Measurements from ENCODE around the gene ADAMTS16. TPM values are rescaled to one million over a fixed set of nuclear protein-coding genes. Genes with fewer than 3 reads are reported as not detected.

The ADAMTS16 gene
- total and polyA plus RNA-seq, 7 donors = under 0.01 to 5.3 (median 0.16) TPM; not detected in 2

DNA sequence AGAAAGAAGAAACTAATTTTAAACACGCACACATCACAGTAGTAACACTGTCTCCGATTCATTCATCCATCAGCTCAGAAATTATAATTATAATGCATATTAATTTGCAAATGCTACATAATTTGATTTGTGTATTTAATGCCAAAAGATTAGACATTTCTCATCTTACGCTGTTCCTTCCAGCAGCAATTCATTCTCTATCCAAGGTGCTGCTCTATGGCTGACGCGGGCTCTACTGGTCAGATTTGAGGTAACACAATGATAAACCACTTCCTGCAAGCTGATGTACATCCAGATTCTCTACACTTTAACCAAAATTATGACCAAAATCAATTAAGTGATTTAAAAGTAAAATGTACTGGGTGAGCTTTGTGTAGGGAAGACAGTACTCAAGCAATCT lies 204.5 kb downstream of the ADAMTS16 start:
- Histone ChIP-seq H3K9me3 (no peaks in the 10 kb centered on the region), H3K27me3 (no peaks in the 10 kb centered on the region), H3K4me3 (no peak overlapping the region), H3K36me3 (no peaks in the 10 kb centered on the region), H3K4me1 (no peaks in the 10 kb centered on the region), H3K27ac (no peak overlapping the region)
- TF ChIP-seq, protein P1, sequence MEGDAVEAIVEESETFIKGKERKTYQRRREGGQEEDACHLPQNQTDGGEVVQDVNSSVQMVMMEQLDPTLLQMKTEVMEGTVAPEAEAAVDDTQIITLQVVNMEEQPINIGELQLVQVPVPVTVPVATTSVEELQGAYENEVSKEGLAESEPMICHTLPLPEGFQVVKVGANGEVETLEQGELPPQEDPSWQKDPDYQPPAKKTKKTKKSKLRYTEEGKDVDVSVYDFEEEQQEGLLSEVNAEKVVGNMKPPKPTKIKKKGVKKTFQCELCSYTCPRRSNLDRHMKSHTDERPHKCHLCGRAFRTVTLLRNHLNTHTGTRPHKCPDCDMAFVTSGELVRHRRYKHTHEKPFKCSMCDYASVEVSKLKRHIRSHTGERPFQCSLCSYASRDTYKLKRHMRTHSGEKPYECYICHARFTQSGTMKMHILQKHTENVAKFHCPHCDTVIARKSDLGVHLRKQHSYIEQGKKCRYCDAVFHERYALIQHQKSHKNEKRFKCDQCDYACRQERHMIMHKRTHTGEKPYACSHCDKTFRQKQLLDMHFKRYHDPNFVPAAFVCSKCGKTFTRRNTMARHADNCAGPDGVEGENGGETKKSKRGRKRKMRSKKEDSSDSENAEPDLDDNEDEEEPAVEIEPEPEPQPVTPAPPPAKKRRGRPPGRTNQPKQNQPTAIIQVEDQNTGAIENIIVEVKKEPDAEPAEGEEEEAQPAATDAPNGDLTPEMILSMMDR (IDR thresholded peaks at IDR 0.05) = no peak
- no peak for TF ChIP-seq EP300 (IDR thresholded peaks at IDR 0.05)
- no peak for TF ChIP-seq POLR2A (IDR thresholded peaks at IDR 0.05)
- intact Hi-C loops (cut with DNase I) = no loop called here
- 67 to 74% methylated on average over 5 of the region's 5 CpGs for WGBS, 2 donors
- no peak for DNase-seq

DNA sequence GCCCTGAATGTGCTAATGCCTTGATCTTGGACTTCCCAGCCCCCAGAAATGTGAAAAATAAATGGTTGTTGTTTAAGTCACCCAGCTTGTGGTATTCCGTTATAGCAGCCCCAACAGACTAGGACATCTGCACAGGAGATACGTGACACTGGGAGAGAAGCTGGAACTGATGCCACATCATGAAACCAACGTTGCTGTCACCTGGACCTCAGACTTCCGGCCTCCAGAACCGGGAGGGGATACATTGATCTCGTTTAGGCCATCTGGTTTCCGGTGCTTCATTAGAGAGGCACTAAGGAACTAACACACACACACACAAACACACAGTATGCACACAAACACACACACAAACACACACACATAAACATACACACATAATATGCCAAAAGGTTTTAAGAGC lies 207.3 kb downstream of the ADAMTS16 start:
- 84 to 86% methylated on average over 7 of the region's 7 CpGs for WGBS, 2 donors
- no peak overlapping the region for H3K27ac ChIP-seq
- TF ChIP-seq, protein P1 (IDR thresholded peaks at IDR 0.05) = no peak
- no peak for TF ChIP-seq POLR2A (IDR thresholded peaks at IDR 0.05)
- TF ChIP-seq EP300 (IDR thresholded peaks at IDR 0.05) = no peak
- no peak for TF ChIP-seq POLR2AphosphoS5 (IDR thresholded peaks at IDR 0.05)
- H3K9me3 ChIP-seq = no peaks in the 10 kb centered on the region
- no peak overlapping the region for H3K4me3 ChIP-seq
- H3K36me3 ChIP-seq = no peaks in the 10 kb centered on the region
- intact Hi-C loops (cut with DNase I) = no loop called here
- no peaks in the 10 kb centered on the region for H3K27me3 ChIP-seq
- H3K4me1 ChIP-seq = no peaks in the 10 kb centered on the region
- DNase-seq = no peak

DNA sequence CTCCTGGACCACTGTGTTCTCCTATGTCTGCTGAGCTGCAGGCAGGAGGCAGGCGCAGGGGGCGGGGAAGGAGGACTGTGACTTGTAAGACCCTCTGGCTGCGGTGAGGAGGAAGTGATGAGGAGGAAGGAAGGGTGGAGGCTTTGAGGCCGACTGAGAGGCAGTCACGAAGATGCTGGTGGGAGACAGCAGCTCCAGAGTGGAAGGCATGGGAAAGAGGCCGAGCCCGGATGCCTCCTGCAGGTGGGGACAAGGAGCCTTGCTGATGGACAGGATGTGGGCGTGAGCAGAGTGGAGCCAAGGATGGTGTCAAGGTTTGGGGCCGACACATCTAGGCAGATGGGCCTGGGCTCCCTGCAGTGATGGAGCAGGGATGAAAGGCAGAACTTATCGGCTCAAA lies 208.0 kb downstream of the ADAMTS16 start:
- no peak for TF ChIP-seq EP300 (IDR thresholded peaks at IDR 0.05)
- no peak for TF ChIP-seq POLR2AphosphoS5 (IDR thresholded peaks at IDR 0.05)
- TF ChIP-seq, protein P1 (IDR thresholded peaks at IDR 0.05) = no peak
- no peak for TF ChIP-seq POLR2A (IDR thresholded peaks at IDR 0.05)

DNA sequence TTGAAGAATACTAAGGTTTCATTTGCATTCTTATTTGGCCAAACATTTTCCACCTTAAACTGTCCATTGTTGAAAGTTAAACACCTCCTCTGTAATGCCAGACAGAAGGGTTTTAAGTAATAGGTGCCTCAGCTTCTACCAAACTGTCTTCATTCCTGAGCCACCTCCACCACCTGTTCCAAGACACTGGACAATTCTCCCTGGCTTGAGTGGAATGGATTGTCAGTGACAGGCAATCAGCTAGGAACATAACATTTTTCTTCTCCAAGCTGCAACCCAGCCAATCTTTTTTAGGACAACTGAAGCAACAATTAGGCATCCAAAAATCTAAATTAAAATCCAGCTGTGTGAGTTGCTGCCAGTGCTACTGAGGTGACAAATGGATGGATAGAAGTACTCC lies 208.4 kb downstream of the ADAMTS16 start:
- H3K4me3 ChIP-seq = no peak overlapping the region
- no peaks in the 10 kb centered on the region for H3K36me3 ChIP-seq
- H3K27me3 ChIP-seq = no peaks in the 10 kb centered on the region
- H3K4me1 ChIP-seq = no peaks in the 10 kb centered on the region
- DNase-seq = no peak
- TF ChIP-seq EP300 (IDR thresholded peaks at IDR 0.05) = no peak
- H3K9me3 ChIP-seq = no peaks in the 10 kb centered on the region
- H3K27ac ChIP-seq = no peak overlapping the region
- intact Hi-C loops (cut with DNase I) = no loop called here

More for the DNA sequence above, 208.0 kb downstream of the ADAMTS16 start:
- no peak overlapping the region for H3K4me3 ChIP-seq
- no peaks in the 10 kb centered on the region for H3K4me1 ChIP-seq
- no peaks in the 10 kb centered on the region for H3K27me3 ChIP-seq
- no peaks in the 10 kb centered on the region for H3K36me3 ChIP-seq
- intact Hi-C loops (cut with DNase I) = no loop called here
- H3K9me3 ChIP-seq = no peaks in the 10 kb centered on the region
- DNase-seq = no peak
- WGBS, 2 donors = 54 to 65% methylated on average over 10 of the region's 10 CpGs
- no peak overlapping the region for H3K27ac ChIP-seq

DNA sequence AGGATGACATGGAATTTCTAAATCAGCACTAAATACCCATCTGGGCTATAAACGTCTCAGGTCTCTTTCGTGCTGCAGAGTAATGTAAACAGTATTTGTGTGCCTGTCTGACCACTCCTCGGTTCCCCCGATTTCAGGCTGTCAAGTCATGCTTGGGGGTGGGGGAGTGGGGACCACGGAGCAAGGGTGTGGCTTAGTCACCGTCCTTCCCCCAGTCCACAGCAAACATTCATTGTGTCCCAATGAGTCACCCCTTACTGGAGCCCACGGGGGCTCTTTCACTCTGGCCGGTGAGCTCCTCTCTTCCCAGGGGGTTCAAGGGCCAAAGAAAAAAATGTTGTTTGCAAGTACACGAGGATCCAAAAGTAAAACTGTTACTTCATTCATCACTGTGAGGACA lies 210.0 kb downstream of the ADAMTS16 start:
- Histone ChIP-seq H3K9me3 (no peaks in the 10 kb centered on the region), H3K4me3 (no peak overlapping the region), H3K4me1 (no peaks in the 10 kb centered on the region), H3K27me3 (no peaks in the 10 kb centered on the region), H3K36me3 (no peaks in the 10 kb centered on the region), H3K27ac (no peak overlapping the region)
- no peak for TF ChIP-seq POLR2A (IDR thresholded peaks at IDR 0.05)
- no peak for TF ChIP-seq POLR2AphosphoS5 (IDR thresholded peaks at IDR 0.05)
- no peak for TF ChIP-seq EP300 (IDR thresholded peaks at IDR 0.05)
- TF ChIP-seq, protein P1 (IDR thresholded peaks at IDR 0.05) = no peak
- no peak for DNase-seq
- intact Hi-C loops (cut with DNase I) = no loop called here
- 25 to 45% methylated on average over 9 of the region's 9 CpGs for WGBS, 2 donors
